H9 (cell line): ENCODE data around the gene TFAP2A. TPM values are rescaled to one million over a fixed set of nuclear protein-coding genes. Genes with fewer than 3 reads are reported as not detected.

Experiments
- DNase-seq: peaks from one replicate; pipeline ENCODE4 v3.0.0-alpha.2; 2017
- H2AFZ ChIP-seq: one replicate; pipeline ENCODE4 v1.6.1; 2013; ENCODE audit warnings: mild to moderate bottlenecking, low read length, control low read depth, moderate library complexity
- H2AK5ac ChIP-seq: 2 replicates; pipeline ENCODE4 v1.6.1; 2013; ENCODE audit warnings: low read length, control low read depth, mixed read lengths; ENCODE audit not compliant: insufficient read length
- H2BK120ac ChIP-seq: one replicate; pipeline ENCODE4 v1.6.1; 2013; ENCODE audit warnings: low read depth, mild to moderate bottlenecking, low read length, control low read depth, inconsistent platforms; ENCODE audit not compliant: poor library complexity, severe bottlenecking
- H2BK12ac ChIP-seq: 2 replicates; pipeline ENCODE4 v1.6.1; 2013; ENCODE audit warnings: low read length, control low read depth, mixed read lengths, low read depth; ENCODE audit not compliant: insufficient read length
- H2BK15ac ChIP-seq: 2 replicates; pipeline ENCODE4 v1.6.1; 2013; ENCODE audit warnings: low read depth, low read length, control low read depth
- H2BK20ac ChIP-seq: one replicate; pipeline ENCODE4 v1.6.1; 2013; ENCODE audit warnings: low read depth, mild to moderate bottlenecking, low read length, control low read depth, inconsistent platforms; ENCODE audit not compliant: poor library complexity, severe bottlenecking
- H2BK5ac ChIP-seq: 2 replicates; pipeline ENCODE4 v1.6.1; 2013; ENCODE audit warnings: low read length, control low read depth, mixed read lengths; ENCODE audit not compliant: insufficient read length
- H3K14ac ChIP-seq: 2 replicates; pipeline ENCODE4 v1.6.1; 2013; ENCODE audit warnings: low read length, control low read depth; ENCODE audit not compliant: insufficient read depth
- H3K18ac ChIP-seq: 2 replicates; pipeline ENCODE4 v1.6.1; 2013; ENCODE audit warnings: low read depth, mild to moderate bottlenecking, mixed read lengths, low read length, control low read depth; ENCODE audit not compliant: insufficient read length
- H3K23ac ChIP-seq: 2 replicates; pipeline ENCODE4 v1.6.1; 2013; ENCODE audit warnings: low read length, control low read depth, mixed read lengths, low read depth; ENCODE audit not compliant: insufficient read length
- H3K23me2 ChIP-seq: 2 replicates; pipeline ENCODE4 v1.6.1; 2013; ENCODE audit warnings: low read depth, mild to moderate bottlenecking, mixed read lengths, low read length, control low read depth; ENCODE audit not compliant: insufficient read length, poor library complexity, severe bottlenecking
- H3K27ac ChIP-seq: 2 replicates; pipeline ENCODE4 v1.5.1; 2013; ENCODE audit warnings: low read length, control low read depth, mixed read lengths, low read depth; ENCODE audit not compliant: insufficient read length
- H3K27me3 ChIP-seq: 2 replicates; pipeline ENCODE4 v1.6.1; 2013; ENCODE audit warnings: low read length, control low read depth, inconsistent platforms; ENCODE audit not compliant: insufficient read depth
- H3K4ac ChIP-seq: 2 replicates; pipeline ENCODE4 v1.6.1; 2013; ENCODE audit warnings: low read depth, mild to moderate bottlenecking, control low read depth, inconsistent platforms, low read length, moderate library complexity
- H3K4me1 ChIP-seq: 2 replicates; pipeline ENCODE4 v1.6.1; 2013; ENCODE audit warnings: low read length, control low read depth, inconsistent platforms; ENCODE audit not compliant: insufficient read depth
- H3K4me2 ChIP-seq: 2 replicates; pipeline ENCODE4 v1.6.1; 2013; ENCODE audit warnings: low read length, control low read depth, mixed read lengths; ENCODE audit not compliant: insufficient read length, insufficient read depth
- H3K56ac ChIP-seq: 2 replicates; pipeline ENCODE4 v1.6.1; 2013; ENCODE audit warnings: low read depth, mild to moderate bottlenecking, mixed read lengths, low read length, control low read depth; ENCODE audit not compliant: insufficient read length
- H3K79me1 ChIP-seq: 2 replicates; pipeline ENCODE4 v1.6.1; 2013; ENCODE audit warnings: low read depth, mild to moderate bottlenecking, moderate library complexity, low read length, control low read depth, inconsistent platforms; ENCODE audit not compliant: insufficient read depth, poor library complexity, severe bottlenecking
- H3K79me2 ChIP-seq: 2 replicates; pipeline ENCODE4 v1.6.1; 2013; ENCODE audit warnings: low read length, control low read depth, inconsistent platforms; ENCODE audit not compliant: insufficient read depth
- H3K9ac ChIP-seq: 2 replicates; pipeline ENCODE4 v1.6.1; 2013; ENCODE audit warnings: low read length, control low read depth, mixed read lengths; ENCODE audit not compliant: insufficient read length; ENCODE audit errors: extremely low read depth
- H3K9me3 ChIP-seq: one replicate; pipeline ENCODE4 v1.6.1; 2013; ENCODE audit warnings: low read depth, low read length, inconsistent platforms; ENCODE audit not compliant: control insufficient read depth
- H3T11ph ChIP-seq: one replicate; pipeline ENCODE4 v1.6.1; 2013; ENCODE audit warnings: mild to moderate bottlenecking, low read length, control low read depth, inconsistent platforms
- H4K20me1 ChIP-seq: one replicate; pipeline ENCODE4 v1.6.1; 2013; ENCODE audit not compliant: control insufficient read depth, insufficient read length, insufficient read depth
- H4K5ac ChIP-seq: 2 replicates; pipeline ENCODE4 v1.6.1; 2013; ENCODE audit warnings: low read depth, mild to moderate bottlenecking, mixed read lengths, low read length, control low read depth; ENCODE audit not compliant: insufficient read length
- H4K8ac ChIP-seq: replicated peaks from 2 replicates; pipeline ENCODE4 v1.6.1; 2013; ENCODE audit warnings: low read length, control low read depth, mixed read lengths, low read depth; ENCODE audit not compliant: insufficient read length
- H4K91ac ChIP-seq: 2 replicates; pipeline ENCODE4 v1.6.1; 2013; ENCODE audit warnings: low read depth, mild to moderate bottlenecking, moderate library complexity, mixed read lengths, low read length, control low read depth; ENCODE audit not compliant: insufficient read length
- H3K27ac Mint-ChIP-seq, 3 experiments: 2 replicates in 2 of 3; 3 replicates in 1 of 3; pipeline ENCODE4 v1.8.0; 2020 to 2021; ENCODE audit warnings: mixed read lengths in 3 of 3, mild to moderate bottlenecking in 1 of 3, moderate library complexity in 1 of 3
- H3K27me3 Mint-ChIP-seq: 2 replicates; pipeline ENCODE4 v1.8.0; 2021; ENCODE audit warnings: low read depth, mild to moderate bottlenecking, moderate library complexity, mixed read lengths
- H3K36me3 Mint-ChIP-seq, 3 experiments: 2 replicates in 2 of 3; 3 replicates in 1 of 3; pipeline ENCODE4 v1.8.0; 2020 to 2021; ENCODE audit warnings: low read depth in 3 of 3, mixed read lengths in 3 of 3; ENCODE audit not compliant: insufficient read depth in 1 of 3
- H3K4me1 Mint-ChIP-seq, 2 experiments: 2 replicates each; pipeline ENCODE4 v1.8.0; 2020; ENCODE audit warnings: mixed read lengths in 2 of 2
- H3K4me3 Mint-ChIP-seq, 2 experiments: 2 replicates in 1 of 2; 3 replicates in 1 of 2; pipeline ENCODE4 v1.8.0; 2020 to 2021; ENCODE audit warnings: mild to moderate bottlenecking in 2 of 2, mixed read lengths in 2 of 2, moderate library complexity in 1 of 2
- H3K9me3 Mint-ChIP-seq, 2 experiments: 2 replicates in 1 of 2; 3 replicates in 1 of 2; pipeline ENCODE4 v1.8.0; 2020; ENCODE audit warnings: mild to moderate bottlenecking in 2 of 2, mixed read lengths in 2 of 2, moderate library complexity in 1 of 2
- CTCF ChIP-seq: fragments of 200-600 bp; sonication (generic); conservative IDR thresholded peaks from 3 replicates; pipeline ENCODE4 v1.8.0; 2021; ENCODE audit warnings: antibody characterized with exemption, mild to moderate bottlenecking
- WGBS: extraction: QIAGEN DNeasy Blood & Tissue Kit; methylation state at CpG from one replicate; pipeline ENCODE4 v1.1.7; 2013; ENCODE audit warnings: missing lambda C conversion rate, low lambda C conversion rate, mixed read lengths; ENCODE audit not compliant: insufficient read length; ENCODE audit errors: extremely low coverage; 5-methylcytosine and 5-hydroxymethylcytosine counted together
- total RNA-seq: library from RNA; stranded (reverse); gene quantifications from 2 replicates; pipeline ENCODE4 v1.2.1, GENCODE V29; 2021

TFAP2A gene
- total RNA-seq, 1 experiment from 2014 or later, result 2.6 TPM

- Histone ChIP-seq H2BK15ac (no peak overlapping the region), H3K27ac (no peak overlapping the region), H2AK5ac (no peak overlapping the region), H3K23me2 (peaks cover 2% of the 10 kb centered on the region), H4K91ac (no peak overlapping the region), H4K5ac (no peak overlapping the region), H3K56ac (no peak overlapping the region), H2BK5ac (no peak overlapping the region), H3K18ac (no peak overlapping the region), H3K23ac (no peak overlapping the region), H3K9ac (no peak overlapping the region), H3K27me3 (peaks cover 75% of the 10 kb centered on the region), H3K4me1 (no peaks in the 10 kb centered on the region), H3K4me2 (no peak overlapping the region), H3K79me1 (no peaks in the 10 kb centered on the region), H3K9me3 (no peaks in the 10 kb centered on the region), H4K20me1 (peaks cover 3% of the 10 kb centered on the region), H2BK20ac (no peak overlapping the region), H3K4ac (no peak overlapping the region), H3K14ac (no peak overlapping the region), H3K79me2 (no peaks in the 10 kb centered on the region), H3T11ph (no peak overlapping the region), H2AFZ (no peak overlapping the region), H2BK120ac (no peak overlapping the region), H4K8ac (no peak overlapping the region), H2BK12ac (no peak overlapping the region)
- no CpG with 5 or more reads among the region's 22 CpGs for WGBS
- DNase-seq, result no peak
- peak overlapping the region in 1 of 2 experiments; percentile 65; a peak in 3 of 5 replicates for H3K4me3 Mint-ChIP-seq
- peaks cover 98% of the 10 kb centered on the region for H3K27me3 Mint-ChIP-seq
- H3K4me1 Mint-ChIP-seq, result peaks cover 50 to 59% of the 10 kb centered on the region in 2 experiments
- TF ChIP-seq CTCF, result no peak
- H3K27ac Mint-ChIP-seq, result no peak overlapping the region
- no peaks in the 10 kb centered on the region; a peak in 1 of 5 replicates for H3K9me3 Mint-ChIP-seq
- no peaks in the 10 kb centered on the region for H3K36me3 Mint-ChIP-seq
Observed at GRCh38 chr6:10382728-10383330, 32.0 kb downstream of the TFAP2A start.
